HepG2 (cell line): Measurements from ENCODE around the gene ETFA. TPM values are rescaled to one million over a fixed set of nuclear protein-coding genes. Genes with fewer than 3 reads are reported as not detected.

ENCODE experiments used
- CTCF ChIP-seq: sonication (generic); formaldehyde crosslinking; IDR thresholded peaks from 2 replicates; pipeline ENCODE4 v1.5.0; 2020; ENCODE audit warnings: mild to moderate bottlenecking, missing genetic modification reagents, moderate library complexity
- EED ChIP-seq: sonication (generic); formaldehyde crosslinking; IDR thresholded peaks from 2 replicates; pipeline ENCODE4 v1.5.0; 2020; ENCODE audit warnings: mild to moderate bottlenecking, missing genetic modification reagents
- ESRRA ChIP-seq: sonication (generic); formaldehyde crosslinking; IDR thresholded peaks from 2 replicates; pipeline ENCODE4 v1.5.1; 2020; ENCODE audit warnings: mild to moderate bottlenecking, low read depth, missing genetic modification reagents
- KDM2A ChIP-seq: sonication (generic); formaldehyde crosslinking; IDR thresholded peaks from 2 replicates; pipeline ENCODE4 v1.4.0; 2020; ENCODE audit warnings: low read depth, missing genetic modification reagents, borderline replicate concordance
- KDM5B ChIP-seq: sonication (generic); formaldehyde crosslinking; IDR thresholded peaks from 2 replicates; pipeline ENCODE4 v1.4.0; 2020; ENCODE audit warnings: missing genetic modification reagents, mild to moderate bottlenecking, borderline replicate concordance
- MBNL3 ChIP-seq: fragments of 250-450 bp; sonication (Bioruptor Pico); conservative IDR thresholded peaks from 2 replicates; pipeline ENCODE4 v1.8.0; 2022; ENCODE audit warnings: mild to moderate bottlenecking, inconsistent platforms
- NBN ChIP-seq: fragments of 450-650 bp; conservative IDR thresholded peaks from 2 replicates; pipeline ENCODE4 v1.6.1; 2017
- NONO ChIP-seq, 2 experiments: fragments of 450-650 bp in 1 of 2; sonication (generic) in 1 of 2; formaldehyde crosslinking in 1 of 2; IDR thresholded peaks in 1 of 2; conservative IDR thresholded peaks in 1 of 2; 2 replicates each; pipeline versions ENCODE4 v1.6.1 to v1.8.0; 2017 to 2022; ENCODE audit warnings: mild to moderate bottlenecking in 1 of 2, missing genetic modification reagents in 1 of 2, moderate library complexity in 1 of 2
- PBX3 ChIP-seq: sonication (generic); formaldehyde crosslinking; IDR thresholded peaks from 2 replicates; pipeline ENCODE4 v1.8.1; 2023; ENCODE audit warnings: missing genetic modification reagents, inconsistent platforms, borderline replicate concordance
- PLRG1 ChIP-seq: fragments of 450-650 bp; conservative IDR thresholded peaks from 2 replicates; pipeline ENCODE4 v1.6.1; 2016
- THAP9 ChIP-seq: sonication (generic); formaldehyde crosslinking; IDR thresholded peaks from 2 replicates; pipeline ENCODE4; 2020; ENCODE audit warnings: missing genetic modification reagents, mild to moderate bottlenecking, borderline replicate concordance
- YEATS4 ChIP-seq: sonication (generic); formaldehyde crosslinking; IDR thresholded peaks from 2 replicates; pipeline ENCODE4 v1.4.0; 2020; ENCODE audit warnings: missing genetic modification reagents, borderline replicate concordance
- ZBTB42 ChIP-seq: sonication (generic); formaldehyde crosslinking; IDR thresholded peaks from 2 replicates; pipeline ENCODE4 v1.5.0; 2020; ENCODE audit warnings: mild to moderate bottlenecking, missing genetic modification reagents
- ZNF839 ChIP-seq: sonication (generic); formaldehyde crosslinking; IDR thresholded peaks from 2 replicates; pipeline ENCODE4 v1.4.0; 2020; ENCODE audit warnings: missing genetic modification reagents, mild to moderate bottlenecking, borderline replicate concordance
- polyA plus RNA-seq, 8 experiments: library from polyadenylated mRNA; depleted of rRNA in 3 of 8; stranded (reverse) in 7 of 8; unstranded in 1 of 8; fragments of >200 nt; fragmentation: Illumina TruSeq in 4 of 8; extraction: Trizol in 4 of 8; gene quantifications; 2 replicates each; pipeline versions ENCODE4 v1.2.1 to v1.2.3, GENCODE V29; 2011 to 2016; ENCODE audit warnings: low read depth in 4 of 8, missing spikeins in 1 of 8, mixed read lengths in 1 of 8; ENCODE audit not compliant: insufficient read depth in 1 of 8
- total RNA-seq, 5 experiments: library from RNA; depleted of rRNA; stranded (reverse); fragments of >200 nt; fragmentation: Illumina TruSeq; extraction: Trizol; gene quantifications; 2 replicates each; pipeline ENCODE4 v1.2.3, GENCODE V29; 2016; ENCODE audit warnings: low read depth in 1 of 5
- TF ChIP-seq, protein P1 (sequence below): sonication (generic); formaldehyde crosslinking; IDR thresholded peaks from 2 replicates; pipeline ENCODE4 v1.4.0; 2020; ENCODE audit warnings: mild to moderate bottlenecking, missing genetic modification reagents
- TF ChIP-seq, protein P2 (sequence below): sonication (generic); formaldehyde crosslinking; IDR thresholded peaks from 2 replicates; pipeline ENCODE4 v1.4.0; 2020; ENCODE audit warnings: missing genetic modification reagents, borderline replicate concordance
- TF ChIP-seq, protein P3 (sequence below): sonication (generic); formaldehyde crosslinking; IDR thresholded peaks from 2 replicates; pipeline ENCODE4 v1.8.0; 2022; ENCODE audit warnings: mild to moderate bottlenecking, missing genetic modification reagents

Gene ETFA
- total and polyA plus RNA-seq, 2 of the 13 experiments (the other 11 are each of a cell fraction or from before 2014, with no cell fraction given): 291 to 396 TPM

- TF ChIP-seq MBNL3 (CRISPR knock-in tag): no peak
- peak; percentile 82 for TF ChIP-seq YEATS4 (CRISPR knock-in tag)
- TF ChIP-seq CTCF: peak; percentile 37; the same call in 1 of the 2 replicates
- TF ChIP-seq ZNF839 (CRISPR knock-in tag): peak; percentile 79; the same call in 1 of the 2 replicates
- TF ChIP-seq KDM2A (CRISPR knock-in tag): peak; percentile 48; the same call in 1 of the 2 replicates
- TF ChIP-seq, protein P1, sequence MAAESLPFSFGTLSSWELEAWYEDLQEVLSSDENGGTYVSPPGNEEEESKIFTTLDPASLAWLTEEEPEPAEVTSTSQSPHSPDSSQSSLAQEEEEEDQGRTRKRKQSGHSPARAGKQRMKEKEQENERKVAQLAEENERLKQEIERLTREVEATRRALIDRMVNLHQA (CRISPR knock-in tag): no peak
- TF ChIP-seq, protein P2, sequence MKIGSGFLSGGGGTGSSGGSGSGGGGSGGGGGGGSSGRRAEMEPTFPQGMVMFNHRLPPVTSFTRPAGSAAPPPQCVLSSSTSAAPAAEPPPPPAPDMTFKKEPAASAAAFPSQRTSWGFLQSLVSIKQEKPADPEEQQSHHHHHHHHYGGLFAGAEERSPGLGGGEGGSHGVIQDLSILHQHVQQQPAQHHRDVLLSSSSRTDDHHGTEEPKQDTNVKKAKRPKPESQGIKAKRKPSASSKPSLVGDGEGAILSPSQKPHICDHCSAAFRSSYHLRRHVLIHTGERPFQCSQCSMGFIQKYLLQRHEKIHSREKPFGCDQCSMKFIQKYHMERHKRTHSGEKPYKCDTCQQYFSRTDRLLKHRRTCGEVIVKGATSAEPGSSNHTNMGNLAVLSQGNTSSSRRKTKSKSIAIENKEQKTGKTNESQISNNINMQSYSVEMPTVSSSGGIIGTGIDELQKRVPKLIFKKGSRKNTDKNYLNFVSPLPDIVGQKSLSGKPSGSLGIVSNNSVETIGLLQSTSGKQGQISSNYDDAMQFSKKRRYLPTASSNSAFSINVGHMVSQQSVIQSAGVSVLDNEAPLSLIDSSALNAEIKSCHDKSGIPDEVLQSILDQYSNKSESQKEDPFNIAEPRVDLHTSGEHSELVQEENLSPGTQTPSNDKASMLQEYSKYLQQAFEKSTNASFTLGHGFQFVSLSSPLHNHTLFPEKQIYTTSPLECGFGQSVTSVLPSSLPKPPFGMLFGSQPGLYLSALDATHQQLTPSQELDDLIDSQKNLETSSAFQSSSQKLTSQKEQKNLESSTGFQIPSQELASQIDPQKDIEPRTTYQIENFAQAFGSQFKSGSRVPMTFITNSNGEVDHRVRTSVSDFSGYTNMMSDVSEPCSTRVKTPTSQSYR (CRISPR knock-in tag): 0 out of 2 replicates have a peak, but pooled peaks have one; percentile 51
- peak; percentile 87; the same call in 1 of the 2 replicates for TF ChIP-seq EED (CRISPR knock-in tag)
- TF ChIP-seq ZBTB42 (CRISPR knock-in tag): no peak
- TF ChIP-seq ESRRA (CRISPR knock-in tag): no peak
- TF ChIP-seq PBX3: 0 out of 2 replicates have a peak, but pooled peaks have one; percentile 26
- peak; percentile 93 for TF ChIP-seq KDM5B (CRISPR knock-in tag)
- TF ChIP-seq THAP9 (CRISPR knock-in tag): peak; percentile 45; the same call in 1 of the 2 replicates
- TF ChIP-seq PLRG1: no peak
- TF ChIP-seq, protein P3, sequence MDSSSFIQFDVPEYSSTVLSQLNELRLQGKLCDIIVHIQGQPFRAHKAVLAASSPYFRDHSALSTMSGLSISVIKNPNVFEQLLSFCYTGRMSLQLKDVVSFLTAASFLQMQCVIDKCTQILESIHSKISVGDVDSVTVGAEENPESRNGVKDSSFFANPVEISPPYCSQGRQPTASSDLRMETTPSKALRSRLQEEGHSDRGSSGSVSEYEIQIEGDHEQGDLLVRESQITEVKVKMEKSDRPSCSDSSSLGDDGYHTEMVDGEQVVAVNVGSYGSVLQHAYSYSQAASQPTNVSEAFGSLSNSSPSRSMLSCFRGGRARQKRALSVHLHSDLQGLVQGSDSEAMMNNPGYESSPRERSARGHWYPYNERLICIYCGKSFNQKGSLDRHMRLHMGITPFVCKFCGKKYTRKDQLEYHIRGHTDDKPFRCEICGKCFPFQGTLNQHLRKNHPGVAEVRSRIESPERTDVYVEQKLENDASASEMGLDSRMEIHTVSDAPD (CRISPR knock-in tag): peak; percentile 40; the same call in 1 of the 2 replicates
- no peak for TF ChIP-seq NONO (IDR thresholded peaks at IDR 0.05)
- TF ChIP-seq NONO (CRISPR knock-in tag; conservative IDR thresholded peaks at IDR 0.05): no peak
- no peak for TF ChIP-seq NBN
Measured at GRCh38 chr15:76337696-76338485, 26.6 kb upstream of the ETFA start (continued).
